Fibroblast of mammary gland (primary cell): ENCODE measurements around the gene KRT33B.

Source experiments
- DNase-seq: peaks from one replicate; pipeline ENCODE4 v3.0.0-alpha.2; 2010; ENCODE audit warnings: low read depth
- H3K4me3 ChIP-seq: 2 replicates; pipeline ENCODE4 v1.5.1; 2011; ENCODE audit warnings: low read depth, mild to moderate bottlenecking, low read length, moderate library complexity; ENCODE audit not compliant: control insufficient read depth
- CTCF ChIP-seq: conservative IDR thresholded peaks from 2 replicates; pipeline ENCODE4 v1.5.1; 2011; ENCODE audit warnings: low read depth, low read length, inconsistent platforms; ENCODE audit not compliant: control insufficient read depth, insufficient read depth

The KRT33B gene

GRCh38 chr17:41315814-41316445 is 53.7 kb downstream of the KRT33B start:
- TF ChIP-seq CTCF = no peak
- DNase-seq = no peak
- no peak overlapping the region for H3K4me3 ChIP-seq

GRCh38 chr17:41315204-41315794 is 54.3 kb downstream of the KRT33B start, which contains the start of gene KRTAP17-1:
Gene KRTAP17-1, minus strand, starts transcription at chr17:41315710. Its CDS starts 60 bp downstream, at chr17:41315650.
- TF ChIP-seq CTCF = no peak
- DNase-seq = no peak
- H3K4me3 ChIP-seq = no peak within 1 kb of the TSS
